Measurements from ENCODE around the gene IGFL3.

IGFL3 gene

DNA sequence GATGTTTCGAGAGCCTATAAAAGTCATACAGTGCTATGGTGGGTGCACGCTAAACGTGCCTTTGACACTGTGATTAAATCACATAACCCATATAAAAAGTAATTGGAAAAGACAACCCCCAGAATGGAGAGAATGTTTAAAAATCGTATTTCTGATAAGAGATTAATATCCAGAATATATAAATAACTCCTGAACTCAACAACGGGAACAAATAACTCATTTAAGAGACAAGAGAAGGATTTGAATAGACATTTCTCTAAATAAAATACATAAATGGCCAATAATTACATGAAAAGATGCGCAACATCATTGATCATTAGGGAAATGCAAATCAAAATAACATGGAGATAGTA is 46.7 kb downstream of the IGFL3 start:
- no peak for DNase-seq

DNA sequence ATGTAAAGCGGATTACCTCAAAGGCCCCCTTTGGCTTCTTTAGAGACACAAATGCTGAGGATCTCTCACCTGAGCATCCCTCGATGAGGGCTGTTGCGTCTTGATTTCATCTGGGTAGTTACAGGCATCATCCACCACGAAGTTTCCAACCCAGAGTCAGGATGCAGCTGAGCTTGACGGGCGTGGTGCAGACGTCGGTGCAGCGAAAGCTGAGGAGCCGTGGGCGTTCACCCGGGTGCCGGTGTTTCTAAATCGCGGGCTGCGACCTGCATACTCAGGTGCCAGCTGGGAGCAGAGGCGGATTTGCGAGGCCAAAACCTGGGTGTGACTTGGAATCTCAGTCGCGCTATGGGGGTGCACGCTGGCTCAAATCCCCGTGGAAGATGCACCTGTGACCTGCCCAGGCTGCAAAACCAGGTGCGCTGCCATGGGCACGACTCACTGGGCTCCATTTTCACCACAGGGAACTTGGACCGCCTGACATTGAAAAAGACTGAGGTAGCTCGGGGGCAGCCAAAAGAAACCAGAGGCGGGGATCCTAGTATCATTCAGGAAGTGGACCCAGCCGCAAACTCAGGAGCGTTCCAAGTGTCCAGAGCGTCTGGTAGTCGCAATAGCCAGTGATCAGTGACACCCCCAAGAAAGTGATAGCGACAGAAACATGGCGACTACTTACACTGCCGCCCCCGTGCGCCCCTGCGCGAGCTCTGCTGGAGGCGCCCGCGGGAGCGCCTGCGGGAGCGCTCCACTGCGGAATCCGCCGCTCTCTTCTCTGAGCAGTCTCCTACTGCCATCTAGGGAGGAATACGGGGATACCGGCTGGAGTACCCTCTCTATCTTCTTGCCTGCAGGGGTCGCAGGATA is 47.3 kb downstream of the IGFL3 start:
- peak in 53 of 56 donors; percentile 30 to 92 (median 75) for DNase-seq

DNA sequence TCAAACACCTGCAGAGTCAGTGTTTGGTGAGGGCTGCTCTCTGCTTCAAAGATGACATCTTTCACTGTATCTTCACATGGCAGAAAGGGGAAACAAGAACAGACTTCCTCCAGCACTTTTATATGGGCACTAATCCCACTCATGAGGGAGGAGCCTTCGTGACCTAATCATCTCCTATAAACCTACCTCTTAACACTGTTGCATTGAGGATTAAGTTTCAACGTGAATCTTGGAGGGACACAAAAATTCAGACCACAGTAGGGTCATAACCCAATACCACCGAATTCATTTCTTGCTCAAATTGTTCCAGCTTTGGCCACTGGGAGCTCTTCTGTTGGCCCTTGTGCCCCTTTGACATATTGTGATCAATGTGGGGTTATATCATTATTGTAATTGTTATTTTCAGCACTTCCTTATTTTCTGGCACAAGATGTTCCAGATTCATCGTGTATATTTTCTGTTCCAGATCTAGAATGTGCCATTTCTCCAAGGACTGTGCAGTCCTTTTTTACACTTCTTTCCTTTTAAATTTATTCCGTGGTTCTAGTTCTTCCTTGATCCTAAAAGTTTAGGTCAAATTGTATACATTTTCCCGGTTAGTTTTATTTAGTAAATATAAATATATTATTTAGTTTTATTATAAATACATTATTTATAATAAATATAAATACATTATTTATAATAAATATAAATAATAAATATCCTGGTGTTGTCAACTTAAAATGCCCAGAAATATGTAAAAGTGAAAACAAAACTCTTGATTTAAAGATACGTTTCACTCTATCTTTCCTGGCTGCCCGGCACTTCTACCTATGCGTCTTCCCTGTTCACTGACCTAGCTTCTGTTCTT is 48.2 kb downstream of the IGFL3 start:
- DNase-seq, result no peak

DNA sequence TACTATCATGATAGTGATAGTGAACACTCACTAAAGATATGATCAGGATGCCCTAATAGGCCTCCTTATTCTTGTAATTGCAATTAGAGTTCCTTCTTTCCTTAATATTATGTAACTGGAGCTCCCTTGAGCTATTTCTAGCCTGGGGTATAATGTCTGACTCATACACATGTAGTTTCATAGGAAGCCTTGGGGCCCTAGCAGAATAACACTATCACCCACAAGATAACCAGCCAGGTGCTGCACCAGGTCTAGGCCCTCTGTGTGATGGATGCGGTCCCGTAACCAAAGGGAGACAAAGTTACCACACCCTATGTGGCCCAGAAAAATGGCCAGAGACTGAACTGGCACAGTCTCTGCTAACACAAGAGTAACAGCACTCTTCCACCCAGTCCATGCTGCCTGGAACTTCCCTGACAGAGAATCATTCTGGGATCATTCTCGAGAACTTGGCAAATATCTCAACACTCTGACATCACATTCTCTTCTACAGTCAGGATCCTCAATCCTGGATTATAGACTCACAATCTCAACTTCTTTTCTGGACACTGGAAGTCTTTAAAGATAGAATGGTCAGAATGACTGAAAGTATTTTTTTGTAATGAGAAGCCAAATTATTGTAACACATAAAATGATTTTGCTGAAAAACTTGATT is 51.1 kb downstream of the IGFL3 start:
- no peak for DNase-seq
